Progenitor cell of endocrine pancreas (in vitro differentiated cells): ENCODE data around the gene SLC7A14. TPM values are rescaled to one million over a fixed set of nuclear protein-coding genes. Genes with fewer than 3 reads are reported as not detected.

Source experiments
- DNase-seq: peaks from one replicate; pipeline ENCODE4 v3.0.0; 2021; ENCODE audit warnings: low spot score; ENCODE audit not compliant: unreplicated experiment
- H3K27ac Mint-ChIP-seq: 2 replicates; pipeline ENCODE4 v1.8.0; 2021; ENCODE audit warnings: mild to moderate bottlenecking, moderate library complexity, mixed read lengths
- H3K27me3 Mint-ChIP-seq: 2 replicates; pipeline ENCODE4 v1.8.0; 2021; ENCODE audit warnings: mixed read lengths
- H3K36me3 Mint-ChIP-seq: 2 replicates; pipeline ENCODE4 v1.8.0; 2022; ENCODE audit warnings: mixed read lengths; ENCODE audit not compliant: insufficient read depth
- H3K4me1 Mint-ChIP-seq: 2 replicates; pipeline ENCODE4 v1.8.0; 2021; ENCODE audit warnings: low read depth, mixed read lengths
- H3K4me3 Mint-ChIP-seq: 2 replicates; pipeline ENCODE4 v1.8.0; 2021; ENCODE audit warnings: low read depth, mild to moderate bottlenecking, moderate library complexity, mixed read lengths
- H3K9me3 Mint-ChIP-seq: 2 replicates; pipeline ENCODE4 v1.8.0; 2021; ENCODE audit warnings: low read depth, mixed read lengths
- total RNA-seq: library from RNA; stranded (reverse); gene quantifications from 2 replicates; pipeline ENCODE4 v1.2.1, GENCODE V29; 2021
- TF ChIP-seq, protein P1 (sequence below): fragments of 200-600 bp; sonication (generic); IDR thresholded peaks from one replicate; pipeline ENCODE4 v1.5.0; 2021; ENCODE audit warnings: antibody characterized with exemption, mild to moderate bottlenecking; ENCODE audit not compliant: unreplicated experiment

SLC7A14 gene
- total RNA-seq, 1 donor from 2014 or later = 1.2 TPM

DNA sequence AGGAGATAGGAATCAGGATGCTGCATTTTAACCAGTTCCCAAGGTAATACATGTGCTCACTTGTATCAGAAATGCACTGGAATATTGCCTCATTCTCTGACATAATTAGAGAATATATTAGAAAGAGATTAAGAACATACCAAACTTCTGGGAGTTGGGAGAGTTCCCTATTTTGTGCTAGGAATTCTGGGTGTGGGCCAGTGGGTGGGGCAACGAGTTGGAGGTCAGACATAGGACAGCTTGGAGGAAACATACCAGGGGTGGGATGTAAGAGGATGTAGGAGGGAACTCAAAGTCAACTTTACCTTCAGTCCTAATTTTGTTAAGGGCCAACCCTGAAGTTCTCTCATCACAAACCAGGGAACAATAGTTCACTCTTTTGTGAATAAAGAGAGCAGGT lies 83.6 kb downstream of the SLC7A14 start:
- Mint-ChIP-seq H3K9me3 (no peaks in the 10 kb centered on the region), H3K4me3 (no peak overlapping the region), H3K27ac (no peak overlapping the region), H3K36me3 (no peaks in the 10 kb centered on the region), H3K27me3 (peaks cover 6% of the 10 kb centered on the region), H3K4me1 (peaks cover 14% of the 10 kb centered on the region)
- no peak for DNase-seq
- TF ChIP-seq, protein P1, sequence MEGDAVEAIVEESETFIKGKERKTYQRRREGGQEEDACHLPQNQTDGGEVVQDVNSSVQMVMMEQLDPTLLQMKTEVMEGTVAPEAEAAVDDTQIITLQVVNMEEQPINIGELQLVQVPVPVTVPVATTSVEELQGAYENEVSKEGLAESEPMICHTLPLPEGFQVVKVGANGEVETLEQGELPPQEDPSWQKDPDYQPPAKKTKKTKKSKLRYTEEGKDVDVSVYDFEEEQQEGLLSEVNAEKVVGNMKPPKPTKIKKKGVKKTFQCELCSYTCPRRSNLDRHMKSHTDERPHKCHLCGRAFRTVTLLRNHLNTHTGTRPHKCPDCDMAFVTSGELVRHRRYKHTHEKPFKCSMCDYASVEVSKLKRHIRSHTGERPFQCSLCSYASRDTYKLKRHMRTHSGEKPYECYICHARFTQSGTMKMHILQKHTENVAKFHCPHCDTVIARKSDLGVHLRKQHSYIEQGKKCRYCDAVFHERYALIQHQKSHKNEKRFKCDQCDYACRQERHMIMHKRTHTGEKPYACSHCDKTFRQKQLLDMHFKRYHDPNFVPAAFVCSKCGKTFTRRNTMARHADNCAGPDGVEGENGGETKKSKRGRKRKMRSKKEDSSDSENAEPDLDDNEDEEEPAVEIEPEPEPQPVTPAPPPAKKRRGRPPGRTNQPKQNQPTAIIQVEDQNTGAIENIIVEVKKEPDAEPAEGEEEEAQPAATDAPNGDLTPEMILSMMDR = no peak

DNA sequence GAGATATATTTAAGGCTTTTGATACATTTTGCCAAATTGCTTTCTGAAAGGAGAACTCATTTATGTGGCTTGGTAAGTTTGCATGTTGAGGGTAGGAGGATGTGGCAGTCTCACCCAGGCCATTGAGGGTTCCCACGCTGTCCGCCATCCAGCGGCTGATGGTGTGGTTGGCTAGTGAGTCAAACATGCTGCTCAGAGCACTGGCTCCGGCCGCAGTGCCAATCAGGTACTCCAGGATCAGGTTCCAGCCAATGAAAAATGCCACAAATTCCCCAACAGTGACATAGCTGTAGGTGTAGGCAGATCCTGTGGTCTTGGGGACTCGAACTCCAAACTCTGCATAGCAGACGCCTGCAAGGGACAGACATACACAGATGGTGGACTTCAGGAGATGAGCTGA lies 84.9 kb downstream of the SLC7A14 start:
- DNase-seq = no peak
- peaks cover 6% of the 10 kb centered on the region for H3K27me3 Mint-ChIP-seq
- no peak overlapping the region for H3K4me3 Mint-ChIP-seq
- no peaks in the 10 kb centered on the region for H3K9me3 Mint-ChIP-seq
- no peaks in the 10 kb centered on the region for H3K36me3 Mint-ChIP-seq
- H3K4me1 Mint-ChIP-seq = peaks cover under 1% of the 10 kb centered on the region
- H3K27ac Mint-ChIP-seq = no peak overlapping the region
- TF ChIP-seq, protein P1 = no peak

DNA sequence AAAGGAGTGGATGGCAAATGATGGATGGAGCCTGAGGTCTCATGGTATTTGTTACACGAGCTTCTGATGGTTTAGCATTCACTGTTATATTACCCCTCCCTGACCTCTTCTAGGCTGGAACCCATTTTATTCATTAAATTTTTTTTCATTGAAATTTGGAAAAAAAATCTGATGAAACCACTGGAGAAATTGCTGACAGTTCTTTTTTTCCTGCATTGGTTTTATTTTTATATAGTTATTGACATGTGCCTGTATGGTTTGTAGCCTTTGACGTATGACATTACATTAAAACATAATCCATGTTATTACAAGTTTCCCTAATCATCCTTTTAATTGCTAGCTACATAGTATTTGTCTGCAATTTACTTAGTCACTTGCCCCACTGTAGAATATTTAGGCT lies 85.4 kb downstream of the SLC7A14 start:
- TF ChIP-seq, protein P1 = no peak
- DNase-seq = no peak

DNA sequence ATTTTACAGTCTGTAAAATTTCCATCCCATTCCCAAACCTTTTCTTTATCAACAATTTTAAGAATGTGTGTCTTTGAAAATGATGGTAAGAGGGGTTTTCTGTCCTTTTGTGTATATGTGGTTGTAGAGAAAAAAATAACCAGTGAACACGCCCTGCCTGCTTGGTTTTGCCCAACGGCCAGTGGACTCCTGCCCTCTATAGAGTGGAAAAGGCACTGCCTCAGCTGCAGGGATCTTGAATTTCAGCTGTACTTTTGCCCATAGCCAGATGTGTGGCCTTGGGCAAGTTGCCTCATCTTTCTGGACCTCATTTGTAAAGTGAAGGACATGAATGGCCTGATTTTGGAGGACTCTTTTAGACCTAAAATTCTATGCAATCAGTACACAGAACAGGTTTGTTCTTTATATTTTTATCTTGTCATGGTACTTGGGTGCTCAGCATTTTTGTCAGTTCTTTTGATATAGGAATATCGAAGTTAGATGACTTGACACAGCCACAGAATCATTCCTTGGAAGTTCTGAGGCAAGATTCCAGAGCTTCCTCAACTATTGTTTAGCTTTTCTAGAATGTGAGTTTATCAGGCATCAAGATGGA lies 86.2 kb downstream of the SLC7A14 start:
- Mint-ChIP-seq H3K9me3 (no peaks in the 10 kb centered on the region), H3K4me3 (no peak overlapping the region), H3K27me3 (peaks cover 10% of the 10 kb centered on the region), H3K27ac (no peak overlapping the region), H3K36me3 (no peaks in the 10 kb centered on the region), H3K4me1 (no peaks in the 10 kb centered on the region)
- TF ChIP-seq, protein P1 = peak; percentile 58
- no peak for DNase-seq

More for the DNA sequence above, 85.4 kb downstream of the SLC7A14 start:
- no peaks in the 10 kb centered on the region for H3K4me1 Mint-ChIP-seq
- no peaks in the 10 kb centered on the region for H3K9me3 Mint-ChIP-seq
- H3K27ac Mint-ChIP-seq = no peak overlapping the region
- H3K36me3 Mint-ChIP-seq = no peaks in the 10 kb centered on the region
- peaks cover 10% of the 10 kb centered on the region for H3K27me3 Mint-ChIP-seq
- H3K4me3 Mint-ChIP-seq = no peak overlapping the region

DNA sequence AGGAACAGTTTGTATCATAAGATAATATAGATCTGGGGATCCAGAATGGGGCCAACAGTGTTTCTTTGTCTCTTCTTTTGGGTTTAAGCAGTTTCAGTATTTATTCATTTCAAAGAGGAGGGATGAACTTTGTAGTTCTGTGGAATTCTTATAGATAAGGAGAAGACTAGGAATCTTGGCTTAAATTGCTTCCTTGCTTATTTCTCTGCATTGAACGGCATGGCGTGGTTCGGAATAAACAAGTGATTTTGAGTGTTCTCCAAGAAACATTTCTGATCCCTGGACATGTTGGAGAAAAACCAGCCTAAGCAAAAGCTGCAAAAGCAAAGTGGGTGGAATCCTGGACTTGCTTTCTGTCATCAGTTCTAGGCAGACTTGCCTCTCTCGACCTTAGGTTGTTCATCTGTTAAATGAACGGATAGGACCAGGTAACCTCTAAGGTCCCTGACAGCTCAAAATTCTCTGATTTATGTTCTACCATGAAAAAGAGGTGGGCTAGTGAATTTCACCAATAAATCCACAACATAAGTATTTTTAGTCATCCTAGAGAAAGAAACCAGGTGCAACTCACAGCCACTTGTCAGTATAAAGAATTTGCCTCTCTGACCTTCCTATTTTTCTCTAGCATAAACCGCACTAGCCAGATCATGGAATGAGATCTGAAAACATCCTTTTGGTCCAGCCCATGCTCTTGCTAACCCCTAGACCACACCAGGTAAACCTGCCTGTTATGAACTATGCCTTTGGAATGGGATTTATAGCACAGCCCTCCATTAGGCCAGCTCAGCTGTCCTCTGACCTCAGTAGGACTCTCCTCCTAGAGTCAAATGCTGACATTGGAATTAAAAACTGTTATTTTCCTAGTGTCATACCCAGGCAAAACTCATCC lies 88.4 kb downstream of the SLC7A14 start:
- Mint-ChIP-seq H3K9me3 (no peaks in the 10 kb centered on the region), H3K27ac (no peak overlapping the region), H3K36me3 (no peaks in the 10 kb centered on the region), H3K27me3 (peaks cover 7% of the 10 kb centered on the region), H3K4me3 (no peak overlapping the region), H3K4me1 (peaks cover 11% of the 10 kb centered on the region)
- no peak for DNase-seq
- TF ChIP-seq, protein P1 = no peak
